Fibroblast of mammary gland (primary cell): ENCODE data around the gene TNS4.
"Not testable (repeated sequence)": the region's sequence is repeated elsewhere in the genome, so short reads cannot be mapped to it uniquely, and the experiment has no call there.

Source experiments
- DNase-seq: peaks from one replicate; pipeline ENCODE4 v3.0.0-alpha.2; 2010; ENCODE audit warnings: low read depth
- H3K4me3 ChIP-seq: 2 replicates; pipeline ENCODE4 v1.5.1; 2011; ENCODE audit warnings: low read depth, mild to moderate bottlenecking, low read length, moderate library complexity; ENCODE audit not compliant: control insufficient read depth
- CTCF ChIP-seq: conservative IDR thresholded peaks from 2 replicates; pipeline ENCODE4 v1.5.1; 2011; ENCODE audit warnings: low read depth, low read length, inconsistent platforms; ENCODE audit not compliant: control insufficient read depth, insufficient read depth

The TNS4 gene

GRCh38 chr17:40501499-40501911 is at the start of gene TNS4:
TNS4 (minus strand) TSS chr17:40501623; CDS start chr17:40496425, 5,198 bp downstream.
- TF ChIP-seq CTCF: no peak
- no peak for DNase-seq
- H3K4me3 ChIP-seq: no peak within 1 kb of the TSS

- peak; percentile 100 for DNase-seq
- TF ChIP-seq CTCF: no peak
- H3K4me3 ChIP-seq: no peak overlapping the region
These were observed 49.2 kb upstream of the TNS4 start for GRCh38 chr17:40550608-40551007.

- peak; percentile 98 for DNase-seq
- no peak overlapping the region for H3K4me3 ChIP-seq
- TF ChIP-seq CTCF: no peak
These were observed 47.7 kb upstream of the TNS4 start for GRCh38 chr17:40548982-40549685.

GRCh38 chr17:40548491-40548981 is 47.1 kb upstream of the TNS4 start:
- H3K4me3 ChIP-seq: no peak overlapping the region
- DNase-seq: no peak
- no peak for TF ChIP-seq CTCF

GRCh38 chr17:40547785-40548478 is 46.5 kb upstream of the TNS4 start:
- H3K4me3 ChIP-seq: no peak overlapping the region
- TF ChIP-seq CTCF: no peak
- DNase-seq: no peak

GRCh38 chr17:40547079-40547784 is 45.8 kb upstream of the TNS4 start:
- TF ChIP-seq CTCF: no peak
- H3K4me3 ChIP-seq: no peak overlapping the region
- no peak for DNase-seq

- not testable (repeated sequence) for H3K4me3 ChIP-seq, DNase-seq
These were observed 45.1 kb upstream of the TNS4 start for GRCh38 chr17:40546497-40546896.
